ENCODE data around the gene STYX.

Gene STYX

DNA sequence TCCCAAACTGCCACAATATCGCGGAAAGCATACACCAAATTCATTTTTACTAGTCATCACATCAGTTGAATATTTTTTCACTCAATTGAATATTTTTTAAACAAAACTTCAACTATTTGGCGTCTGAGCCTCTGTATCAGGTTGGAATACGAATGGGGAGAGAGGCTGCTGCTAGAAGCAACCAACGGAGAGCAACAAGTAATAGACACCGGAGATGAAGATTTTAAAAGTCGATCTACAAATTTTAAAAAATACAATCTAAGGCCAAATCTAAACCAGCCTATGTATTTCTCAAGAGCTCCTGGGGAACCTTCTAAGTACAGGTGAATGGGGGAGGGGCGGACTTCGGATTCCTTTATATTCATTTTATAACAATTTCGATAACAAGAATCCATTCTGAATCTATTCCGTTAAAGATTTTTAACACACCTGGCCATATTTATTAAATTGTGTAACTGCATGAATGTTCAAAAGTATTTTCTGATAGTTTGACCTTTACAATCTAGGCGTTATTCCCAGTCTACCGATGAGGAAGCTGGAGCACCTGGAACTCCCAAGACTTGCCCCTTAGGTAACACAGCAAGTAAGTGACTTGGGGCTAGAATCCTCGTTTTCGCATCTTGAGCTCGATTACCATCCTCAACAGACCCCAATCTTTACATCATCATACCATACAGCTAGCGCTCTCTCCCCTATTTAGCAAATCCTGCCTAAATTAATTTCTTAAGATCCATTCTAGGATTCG lies 60.2 kb downstream of the STYX start:
- DNase-seq (ENCODE audit: low read depth in 2 of 2), result no peak

- DNase-seq (ENCODE audit: low read depth in 2 of 2), result no peak
Measured at GRCh38 chr14:52790756-52791222, 60.8 kb downstream of the STYX start.

DNA sequence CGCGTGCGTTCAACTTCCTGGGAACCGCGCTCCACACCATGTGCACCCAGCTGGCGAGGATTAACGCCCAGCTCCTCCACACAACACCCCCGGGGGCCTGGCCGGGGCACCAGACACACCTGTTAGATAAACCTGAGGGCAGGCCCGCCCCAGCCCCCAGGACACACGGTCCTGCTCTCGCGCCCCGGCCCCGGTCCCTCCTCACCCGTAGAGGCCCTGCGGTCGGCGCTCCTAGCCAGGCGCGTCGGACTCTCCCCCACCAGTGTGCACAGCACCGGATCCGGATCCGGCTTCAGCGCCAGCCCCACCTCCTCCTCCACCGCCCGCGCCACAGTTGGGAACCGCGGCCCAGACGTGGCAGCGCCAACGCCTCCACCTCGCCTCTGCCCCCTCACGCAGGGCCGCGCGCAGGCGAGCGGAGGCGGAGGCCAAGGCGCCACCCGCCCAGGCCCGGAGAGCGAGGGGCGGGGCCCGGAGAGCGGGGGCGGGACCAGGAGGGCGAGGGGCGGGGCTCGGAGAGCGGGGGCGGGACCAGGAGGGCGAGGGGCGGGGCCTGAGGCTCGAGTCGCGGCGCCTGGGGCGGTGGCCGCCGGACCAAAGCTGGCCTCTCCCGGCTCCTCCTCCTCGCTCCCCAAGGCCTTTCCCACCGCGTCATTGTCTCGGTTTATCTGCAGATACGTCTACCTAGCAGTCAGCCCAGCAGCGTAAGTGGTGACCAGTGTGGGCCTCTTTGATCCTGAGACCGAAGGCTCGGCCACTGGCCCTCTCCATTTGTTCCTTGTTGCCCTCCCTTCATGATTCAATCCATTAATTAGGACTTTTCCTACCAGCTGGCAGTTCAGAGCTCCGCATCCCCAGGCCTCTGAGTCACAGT lies 61.5 kb downstream of the STYX start, which contains the start of gene GNPNAT1:
Gene GNPNAT1, minus strand, starts transcription at position 385 of the 874 bp plus-strand sequence. CDS start 6,957 bp downstream, outside the sequence.
- peak; percentile 64 to 74 for DNase-seq (ENCODE audit: low read depth in 2 of 2)

- DNase-seq (ENCODE audit: low read depth in 2 of 2), result no peak
Measured at GRCh38 chr14:52792097-52792415, 62.1 kb downstream of the STYX start.

DNA sequence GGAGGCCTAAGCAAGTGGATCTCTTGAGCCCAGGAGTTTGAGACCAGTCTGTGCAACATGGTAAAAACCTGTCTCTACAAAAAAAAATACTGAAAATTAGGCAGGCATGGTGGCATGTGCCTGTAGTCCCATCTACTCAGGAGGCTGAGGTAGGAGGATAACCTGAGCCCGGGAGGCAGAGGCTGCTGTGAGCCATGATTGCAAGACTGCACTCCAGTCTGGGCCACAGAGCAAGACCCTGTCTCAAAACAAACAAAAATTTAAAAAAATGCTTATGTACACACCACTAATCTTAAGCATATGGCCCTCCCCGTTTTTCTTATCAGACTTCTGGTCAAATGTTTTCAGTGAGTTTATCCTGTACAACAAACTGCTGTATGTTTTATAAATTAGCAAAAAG lies 63.1 kb downstream of the STYX start:
- no peak for DNase-seq (ENCODE audit: low read depth in 2 of 2)

DNA sequence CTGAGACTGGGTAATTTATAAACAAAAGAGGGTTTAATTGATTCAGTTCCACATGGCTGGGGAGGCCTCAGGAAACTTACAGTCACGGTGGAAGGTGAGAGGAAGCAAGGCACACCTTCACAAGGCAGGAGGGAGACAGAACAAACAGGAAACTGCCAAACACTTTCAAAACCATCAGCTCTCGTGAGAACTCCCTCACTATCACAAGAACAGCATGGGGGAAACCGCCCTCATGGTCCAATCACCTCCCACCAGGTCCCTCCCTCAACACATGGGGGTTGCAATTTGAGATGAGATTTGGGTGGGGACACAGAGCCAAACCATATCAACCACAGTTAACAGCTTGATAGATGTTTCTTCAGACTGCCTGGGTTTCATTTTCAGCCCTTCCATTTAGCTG lies 67.7 kb downstream of the STYX start:
- DNase-seq (ENCODE audit: low read depth in 2 of 2), result no peak

GRCh38 chr14:52798826-52799225 lies 68.9 kb downstream of the STYX start:
- DNase-seq (ENCODE audit: low read depth in 2 of 2), result no peak

- peak in 1 of 2 experiments; percentile 33 for DNase-seq (ENCODE audit: low read depth in 2 of 2)
Measured at GRCh38 chr14:52801014-52801712, 71.2 kb downstream of the STYX start.

DNA sequence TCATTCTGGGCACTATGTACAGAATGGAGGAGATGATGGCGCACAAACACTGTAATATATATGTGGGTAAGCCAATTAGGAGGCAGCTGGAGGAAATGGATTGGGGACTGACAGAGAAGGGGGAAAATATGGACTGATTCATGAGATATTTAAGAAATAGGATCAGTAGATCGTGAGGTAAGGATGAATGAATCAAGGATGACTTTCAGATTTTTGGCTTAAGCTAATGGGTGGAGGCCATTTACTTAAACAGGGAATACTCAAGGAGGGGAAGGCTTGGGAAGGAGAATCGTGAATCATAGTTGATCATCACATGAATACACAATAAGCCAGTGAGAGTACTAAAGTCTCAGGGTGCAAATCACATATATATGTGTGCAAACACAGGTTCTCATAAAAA lies 72.6 kb downstream of the STYX start:
- peak in 1 of 2 experiments; percentile 33 for DNase-seq (ENCODE audit: low read depth in 2 of 2)

- DNase-seq (ENCODE audit: low read depth in 2 of 2), result no peak
Measured at GRCh38 chr14:52806115-52806514, 76.1 kb downstream of the STYX start.

GRCh38 chr14:52808101-52808500 lies 78.1 kb downstream of the STYX start:
- no peak for DNase-seq (ENCODE audit: low read depth in 2 of 2)

GRCh38 chr14:52821805-52822250 lies 91.9 kb downstream of the STYX start:
- no peak for DNase-seq (ENCODE audit: low read depth in 2 of 2)

DNA sequence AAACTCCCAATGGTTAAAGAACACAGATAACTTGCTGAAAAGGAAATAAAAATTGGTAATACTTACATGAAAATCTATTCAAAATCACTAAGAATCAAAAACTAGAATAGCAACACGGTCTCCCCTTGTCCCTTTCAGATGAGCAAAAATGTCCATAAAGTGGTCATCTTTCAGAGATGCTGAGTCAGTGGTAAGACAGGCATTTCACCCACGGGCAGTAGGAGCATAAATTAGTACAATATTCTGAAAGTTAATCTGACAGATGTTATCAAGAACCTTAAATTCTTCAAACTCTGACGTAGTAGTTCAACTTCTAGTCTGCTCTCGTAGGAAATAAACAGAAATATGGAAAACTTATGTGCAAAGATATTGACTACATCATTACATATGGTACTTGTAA lies 94.5 kb downstream of the STYX start:
- DNase-seq (ENCODE audit: low read depth in 2 of 2), result no peak

Measured in fibroblast of skin of left biceps (primary cell).